Erythroblast (primary cell): ENCODE results near the gene GPR158.

ENCODE experiments used
- GATA1 ChIP-seq: IDR thresholded peaks from 2 replicates; pipeline ENCODE4 v1.6.1; 2011; ENCODE audit warnings: low read depth, mild to moderate bottlenecking, control low read depth, low read length, moderate library complexity
- POLR2A ChIP-seq: IDR thresholded peaks from 2 replicates; pipeline ENCODE4 v1.6.1; 2011; ENCODE audit warnings: mild to moderate bottlenecking, low read length

- TF ChIP-seq POLR2A (no peak), GATA1 (no peak)
Observed at GRCh38 chr10:25226775-25227682, 52.2 kb downstream of the GPR158 start.
